Iris pigment epithelial cell (primary cell): ENCODE data around the gene USP40.

ENCODE experiments used
- DNase-seq: peaks from one replicate; pipeline ENCODE4 v3.0.0-alpha.2; 2011; ENCODE audit warnings: low read depth

Gene USP40

GRCh38 chr2:233553366-233553765 is 13.2 kb downstream of the USP40 start:
- DNase-seq = peak; percentile 60

GRCh38 chr2:233551491-233551890 is 15.1 kb downstream of the USP40 start:
- DNase-seq = no peak

GRCh38 chr2:233546774-233547173 is 19.8 kb downstream of the USP40 start:
- DNase-seq = no peak

- no peak for DNase-seq
Measured at GRCh38 chr2:233546101-233546500, 20.5 kb downstream of the USP40 start.

- peak; percentile 38 for DNase-seq
Measured at GRCh38 chr2:233544200-233544610, 22.4 kb downstream of the USP40 start.

DNA sequence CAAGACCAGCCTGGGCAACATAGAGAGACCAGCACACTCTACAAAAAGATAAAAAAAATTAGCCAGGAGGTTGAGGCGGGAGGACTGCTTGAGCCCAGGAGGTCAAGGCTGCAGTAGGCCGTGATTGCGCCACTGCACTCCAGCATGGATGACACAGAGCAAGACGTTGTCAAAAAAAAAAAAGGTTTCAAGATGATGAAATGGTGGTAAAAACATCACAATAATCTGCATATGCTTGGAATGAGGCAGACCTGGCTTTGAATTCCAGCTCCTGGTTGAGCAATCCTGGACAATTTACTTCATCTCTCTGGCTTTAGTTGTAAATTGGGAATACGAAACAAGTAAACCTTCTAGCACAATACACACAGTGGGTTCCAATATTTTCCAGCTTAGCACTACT is 24.1 kb downstream of the USP40 start:
- peak; percentile 94 for DNase-seq

DNA sequence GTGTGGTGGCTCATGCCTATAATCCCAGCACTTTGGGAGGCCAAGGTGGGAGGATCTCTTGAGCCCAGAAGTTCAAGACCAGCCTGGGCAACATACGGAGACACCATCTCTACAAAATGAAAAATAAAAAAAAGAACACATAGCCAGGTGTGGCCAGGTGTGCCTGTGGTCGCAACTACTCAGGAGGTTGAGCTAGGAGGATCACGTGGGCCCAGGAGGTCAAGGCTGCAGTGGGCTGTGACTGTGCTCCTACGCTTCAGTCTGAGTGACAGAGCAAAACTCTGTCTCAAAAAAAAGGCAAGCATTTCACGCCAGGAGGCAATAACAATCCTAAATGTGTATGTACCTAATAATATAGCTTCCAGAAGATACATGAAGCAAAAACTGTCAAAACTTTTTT is 27.8 kb downstream of the USP40 start:
- no peak for DNase-seq

DNA sequence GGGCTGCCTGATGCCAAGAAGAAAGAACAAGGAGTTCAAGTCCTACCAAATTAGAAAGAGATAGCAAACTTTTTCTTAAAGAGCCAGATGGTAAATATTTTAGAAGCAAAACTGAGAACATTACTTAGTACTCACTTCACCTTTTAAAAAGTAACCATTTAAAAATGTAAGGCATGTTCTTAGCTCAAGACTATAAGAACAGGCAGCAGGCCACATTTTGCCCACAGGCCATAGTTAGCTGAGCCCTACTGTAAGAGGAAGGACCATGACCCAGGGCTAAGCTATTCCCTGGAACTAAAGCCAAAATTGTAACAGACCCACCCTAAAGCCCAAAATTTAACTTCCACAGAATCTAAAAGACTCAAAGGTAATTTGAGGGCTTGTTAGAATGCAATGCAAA is 31.3 kb downstream of the USP40 start:
- DNase-seq = no peak

- DNase-seq = no peak
Measured at GRCh38 chr2:233532971-233533370, 33.6 kb downstream of the USP40 start.

- no peak for DNase-seq
Measured at GRCh38 chr2:233531955-233532354, 34.6 kb downstream of the USP40 start.

GRCh38 chr2:233530381-233530780 is 36.2 kb downstream of the USP40 start:
- no peak for DNase-seq

DNA sequence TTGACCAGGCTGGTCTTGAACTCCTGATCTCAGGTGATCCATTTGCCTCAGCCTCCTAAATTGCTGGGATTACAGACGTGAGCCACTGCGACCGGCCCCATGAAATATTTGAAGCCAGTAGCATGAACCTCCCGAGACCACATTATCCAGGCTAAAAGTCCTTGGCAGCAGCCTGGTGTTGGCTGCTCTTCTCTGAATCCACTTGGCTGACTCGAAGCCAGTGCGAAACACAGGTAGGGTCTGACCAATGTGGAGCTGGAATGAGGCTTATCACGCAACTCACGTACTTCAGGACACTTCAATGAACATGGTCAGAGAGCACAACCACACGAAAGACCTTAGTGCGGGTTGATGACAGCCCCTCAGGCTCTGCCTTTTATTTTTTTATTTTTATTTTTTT is 38.4 kb downstream of the USP40 start:
- no peak for DNase-seq

GRCh38 chr2:233525791-233526190 is 40.8 kb downstream of the USP40 start:
- DNase-seq = no peak

DNA sequence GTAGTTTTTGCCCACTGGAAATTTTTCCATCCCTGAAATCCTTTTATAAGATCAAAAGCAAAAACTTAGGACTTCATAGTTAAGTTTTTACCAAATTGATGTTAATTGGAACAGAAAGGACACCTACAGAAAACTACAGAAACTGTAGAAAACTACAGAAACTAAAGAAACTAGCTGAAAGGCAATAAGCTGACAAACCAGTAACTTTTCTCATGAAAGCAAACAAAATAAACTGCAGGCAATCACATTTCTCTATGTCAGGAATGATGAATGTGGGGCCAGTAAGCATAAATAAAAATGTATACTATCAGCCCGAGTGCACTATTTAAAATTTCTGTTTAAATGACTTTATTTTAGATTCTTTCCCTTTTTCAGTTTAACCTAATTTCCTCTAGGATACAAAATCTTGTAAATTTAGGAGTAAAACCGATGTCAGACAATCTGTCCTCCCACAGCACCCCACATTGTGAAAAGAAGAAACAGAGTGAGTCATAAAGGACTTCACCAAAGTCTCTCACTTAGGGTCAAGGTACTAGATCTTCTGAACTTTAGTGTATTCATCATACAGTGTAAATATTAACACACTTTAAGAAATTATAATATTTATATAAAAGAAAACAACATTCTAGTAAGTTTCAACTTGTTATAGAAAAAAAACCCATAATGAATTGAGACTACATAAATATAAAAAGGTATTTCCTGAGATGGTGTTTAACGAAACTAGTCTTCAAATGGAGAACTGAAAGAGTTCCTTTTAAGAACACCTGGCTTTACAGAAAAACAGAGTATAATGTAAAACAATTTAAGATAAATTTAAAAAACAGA is 46.6 kb downstream of the USP40 start:
- DNase-seq = no peak

DNA sequence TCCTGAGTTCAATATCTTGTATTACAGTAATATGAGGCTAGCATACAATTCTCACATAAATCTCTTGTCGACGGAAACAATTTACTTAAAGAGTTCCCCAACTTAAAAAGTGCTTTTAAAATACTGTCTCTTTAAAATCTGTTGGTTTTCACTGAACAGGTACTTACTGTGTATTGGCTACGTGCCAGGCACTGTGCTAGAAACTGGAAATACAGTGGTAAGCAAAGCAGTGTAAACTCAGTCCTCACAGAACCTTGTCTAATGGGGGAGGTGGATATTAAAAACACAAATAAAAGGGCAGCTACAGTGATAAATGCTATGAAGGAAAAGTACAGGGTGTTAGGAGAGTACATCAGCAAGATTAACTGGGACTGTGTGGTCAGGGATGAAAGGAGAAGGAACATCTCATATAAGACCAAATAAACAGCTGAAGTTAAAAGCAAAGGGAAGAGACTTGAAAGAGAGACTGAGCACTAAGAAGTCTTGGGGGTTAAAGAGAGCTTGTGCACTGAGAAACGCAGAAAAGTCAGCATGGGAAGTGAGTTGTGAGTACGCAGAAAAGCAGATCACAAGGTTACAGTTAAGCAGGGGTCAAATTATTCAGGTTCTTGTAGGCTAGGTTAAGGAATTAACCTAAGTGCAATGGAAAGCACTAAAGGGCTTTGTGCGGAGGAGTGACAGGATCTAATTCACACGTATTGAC is 52.5 kb downstream of the USP40 start:
- no peak for DNase-seq

- DNase-seq = no peak
Measured at GRCh38 chr2:233503947-233504637, 62.5 kb downstream of the USP40 start.

- DNase-seq = no peak
Measured at GRCh38 chr2:233503481-233503880, 63.1 kb downstream of the USP40 start.

GRCh38 chr2:233501198-233502076 is 65.1 kb downstream of the USP40 start:
- DNase-seq = peak; percentile 72

- no peak for DNase-seq
Measured at GRCh38 chr2:233499928-233500327, 66.7 kb downstream of the USP40 start.

DNA sequence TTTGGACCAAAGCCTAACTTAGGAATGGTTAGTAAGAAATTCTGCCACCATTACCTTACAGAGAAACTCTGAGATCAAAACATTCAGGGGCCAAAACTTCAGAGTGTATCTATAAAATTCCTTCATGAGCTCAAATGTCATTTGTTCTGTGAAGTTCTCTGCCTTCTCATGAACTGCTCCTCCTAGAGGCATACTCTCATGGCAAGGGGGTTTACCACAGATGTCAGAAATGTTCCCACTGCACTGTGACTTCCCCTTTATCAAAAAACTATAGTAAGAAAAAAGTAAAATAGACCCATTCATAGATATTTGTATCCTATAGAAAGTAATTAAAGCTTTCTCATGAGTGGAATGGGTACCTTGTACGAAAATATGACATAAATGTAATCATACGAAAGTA is 68.5 kb downstream of the USP40 start:
- DNase-seq = no peak

DNA sequence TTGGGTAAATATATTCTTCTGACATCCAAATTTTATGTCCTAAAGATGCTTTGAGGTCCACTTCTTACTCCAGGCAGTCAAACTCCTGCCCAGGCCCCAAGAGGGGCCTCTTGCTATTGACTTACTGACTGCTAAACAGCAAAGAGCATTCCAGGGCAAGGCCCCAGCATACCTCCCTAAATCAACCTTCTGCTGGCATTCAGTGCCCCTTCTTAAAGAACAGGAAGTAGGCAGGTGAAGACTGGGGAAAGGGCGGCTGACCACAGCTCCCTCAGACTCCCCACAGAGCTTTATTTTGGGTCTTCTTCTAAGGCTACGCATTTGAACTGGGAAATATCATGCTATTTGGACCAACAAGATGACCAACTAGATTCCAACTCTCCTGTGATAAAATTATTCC is 68.9 kb downstream of the USP40 start:
- no peak for DNase-seq
